GM21786 (cell line): ENCODE results near the gene NHS.

ENCODE experiments used
- ATAC-seq: cut with Tn5 transposase; IDR thresholded peaks from one replicate; pipeline ENCODE4 v1.9.1; 2021; ENCODE audit not compliant: unreplicated experiment

NHS gene

GRCh38 chrX:17405225-17405969 is 30.4 kb downstream of the NHS start:
- ATAC-seq, result no peak

- ATAC-seq, result no peak
Measured at GRCh38 chrX:17409566-17410290, 34.7 kb downstream of the NHS start.

GRCh38 chrX:17410651-17411050 is 35.7 kb downstream of the NHS start:
- no peak for ATAC-seq

- ATAC-seq, result no peak
Measured at GRCh38 chrX:17411205-17411604, 36.2 kb downstream of the NHS start.

- no peak for ATAC-seq
Measured at GRCh38 chrX:17412692-17413091, 37.7 kb downstream of the NHS start.

GRCh38 chrX:17413228-17413627 is 38.2 kb downstream of the NHS start:
- no peak for ATAC-seq

- no peak for ATAC-seq
Measured at GRCh38 chrX:17414027-17414658, 39.1 kb downstream of the NHS start.

- no peak for ATAC-seq
Measured at GRCh38 chrX:17414839-17415238, 39.8 kb downstream of the NHS start.

- ATAC-seq, result no peak
Measured at GRCh38 chrX:17415242-17415810, 40.3 kb downstream of the NHS start.

- ATAC-seq, result no peak
Measured at GRCh38 chrX:17417372-17417771, 42.4 kb downstream of the NHS start.

DNA sequence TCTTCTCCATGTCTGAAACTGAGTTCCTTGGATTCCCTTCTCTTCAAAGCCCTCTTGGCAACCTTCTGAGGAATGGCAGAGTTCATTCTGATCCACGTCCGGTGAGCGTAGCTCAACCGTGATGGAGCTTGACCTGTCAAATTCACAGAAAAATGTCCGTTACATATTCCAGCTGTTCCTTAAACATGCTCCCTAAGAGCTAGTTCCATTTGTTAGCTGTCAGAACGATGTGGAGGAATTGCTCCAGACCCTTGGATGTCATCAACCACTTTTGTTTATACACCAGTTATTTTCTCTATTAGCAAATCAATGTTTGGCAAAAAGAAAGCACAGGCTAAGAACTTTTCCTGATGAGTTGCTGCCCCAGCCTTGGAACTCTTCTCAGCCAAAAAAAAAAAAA is 50.1 kb downstream of the NHS start:
- no peak for ATAC-seq

- ATAC-seq, result no peak
Measured at GRCh38 chrX:17425551-17425950, 50.6 kb downstream of the NHS start.

- ATAC-seq, result no peak
Measured at GRCh38 chrX:17431171-17431570, 56.2 kb downstream of the NHS start.

DNA sequence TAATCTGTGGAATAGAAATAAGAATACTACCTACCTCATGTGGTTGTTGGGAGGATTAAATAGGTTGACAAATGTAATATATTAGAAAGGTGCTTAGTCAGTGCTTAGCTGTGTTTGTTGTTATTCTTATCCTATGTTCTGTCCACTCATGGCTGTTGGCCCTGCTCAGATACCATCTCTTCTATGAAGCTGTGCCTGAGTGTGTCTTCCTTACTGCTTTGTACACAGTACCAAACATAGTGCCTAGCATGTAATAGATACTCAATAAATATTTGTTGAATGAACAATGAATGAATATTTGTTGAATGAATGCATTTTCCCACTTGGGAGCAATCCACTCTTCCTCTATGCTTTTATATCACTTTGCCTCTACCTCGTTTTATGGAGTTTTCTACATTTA is 57.2 kb downstream of the NHS start:
- ATAC-seq, result no peak

DNA sequence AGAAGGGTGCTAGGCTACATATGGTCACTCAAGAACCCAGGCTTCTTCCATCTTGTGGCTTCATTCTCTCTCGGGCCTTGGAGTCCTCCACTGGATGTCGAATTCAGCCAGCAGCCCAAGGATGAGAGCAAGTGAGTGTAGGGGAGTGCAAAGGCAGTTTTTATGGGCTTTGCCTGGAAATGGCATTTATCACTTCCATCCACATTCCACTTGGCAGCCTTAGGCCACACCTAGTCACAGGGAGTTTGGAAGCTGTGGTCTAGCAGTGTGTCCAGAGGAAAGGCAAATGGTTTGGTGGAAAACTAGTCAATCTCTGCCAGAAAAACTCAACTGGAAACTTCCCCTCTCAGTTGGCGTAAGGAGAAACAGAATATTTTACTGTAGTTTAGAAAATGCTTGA is 59.0 kb downstream of the NHS start:
- no peak for ATAC-seq

DNA sequence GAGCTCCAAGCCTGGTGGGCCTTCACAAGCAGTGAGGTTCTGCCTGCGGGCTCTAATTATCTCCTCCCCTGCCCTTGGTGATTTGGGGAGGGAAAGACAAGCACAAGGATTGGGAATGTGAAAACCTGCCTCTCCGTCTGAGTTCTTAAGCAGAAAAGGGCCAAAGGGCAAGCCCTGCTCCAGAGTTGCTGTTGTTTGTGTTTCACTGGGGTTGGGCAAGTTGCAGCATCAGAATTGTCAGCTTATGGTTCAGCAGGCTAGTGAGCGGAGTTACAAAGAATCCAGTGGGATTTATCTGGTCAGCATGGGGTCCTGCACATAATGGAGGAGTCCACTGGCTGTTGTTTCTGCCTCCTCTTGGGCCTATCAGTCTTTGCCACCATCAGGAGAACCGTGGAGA is 60.5 kb downstream of the NHS start:
- ATAC-seq, result no peak

- no peak for ATAC-seq
Measured at GRCh38 chrX:17438221-17438620, 63.2 kb downstream of the NHS start.

GRCh38 chrX:17440258-17440657 is 65.3 kb downstream of the NHS start:
- no peak for ATAC-seq

DNA sequence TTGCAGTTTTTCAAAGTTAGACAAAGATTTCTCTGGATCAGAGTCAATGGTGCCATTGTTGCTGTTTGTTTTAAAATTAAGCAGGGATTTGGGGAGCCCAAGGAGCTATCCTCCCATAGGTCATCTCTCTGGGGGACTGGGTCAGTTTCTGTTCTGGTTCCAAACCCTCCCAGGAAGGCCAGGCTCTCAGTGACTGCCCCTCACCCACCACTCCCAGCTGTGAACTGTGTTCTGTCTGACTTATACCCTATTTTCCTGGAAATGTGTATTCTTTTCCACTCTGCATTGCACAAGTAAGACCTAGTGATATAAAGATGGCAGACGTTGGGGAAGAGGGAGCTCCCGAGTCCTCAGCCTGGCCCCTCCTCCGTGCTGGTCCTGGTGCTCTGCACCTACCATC is 65.8 kb downstream of the NHS start:
- ATAC-seq, result no peak

DNA sequence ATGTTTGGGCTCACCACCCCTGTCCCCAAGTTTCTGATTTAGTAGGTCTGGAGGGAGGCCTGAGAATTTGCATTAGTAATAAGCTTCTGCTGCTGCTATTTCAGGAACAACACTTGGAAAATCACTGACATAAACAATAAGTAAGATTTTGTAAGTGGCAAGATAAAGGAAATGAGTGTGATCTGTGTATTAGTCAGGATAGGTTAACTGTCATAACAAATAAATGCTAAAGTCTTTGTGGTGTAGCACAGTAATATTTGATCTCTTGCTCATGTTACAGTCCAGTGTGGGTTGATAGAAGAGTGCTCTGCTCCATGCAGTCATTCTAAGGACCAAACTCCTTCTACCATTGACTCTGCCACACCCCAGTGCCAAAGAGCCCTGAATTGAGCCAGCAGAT is 67.0 kb downstream of the NHS start:
- no peak for ATAC-seq

DNA sequence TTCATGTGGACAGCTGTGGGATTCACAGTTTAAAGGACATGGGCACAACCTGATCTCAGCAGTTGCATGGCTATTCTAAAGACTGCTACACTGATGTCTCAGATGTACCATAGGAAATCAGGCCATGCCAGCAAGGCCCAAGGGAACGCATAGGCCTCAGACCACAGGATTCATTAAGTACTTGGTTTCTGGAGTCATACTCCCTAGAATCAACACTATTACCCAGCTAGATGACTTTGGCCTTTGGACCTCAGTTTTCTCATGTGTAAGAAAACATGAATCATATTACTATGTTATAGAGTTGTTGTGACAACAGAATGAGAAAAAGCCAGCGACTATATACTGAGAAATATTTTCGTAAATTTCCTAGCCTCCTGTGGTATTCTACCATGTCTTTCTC is 67.9 kb downstream of the NHS start:
- ATAC-seq, result no peak

- ATAC-seq, result no peak
Measured at GRCh38 chrX:17443556-17443955, 68.6 kb downstream of the NHS start.
